ENCODE results near the gene VSIR.
A peak's percentile ranks its signal among the peaks of the same experiment; 100 is the strongest.

Gene VSIR

DNA sequence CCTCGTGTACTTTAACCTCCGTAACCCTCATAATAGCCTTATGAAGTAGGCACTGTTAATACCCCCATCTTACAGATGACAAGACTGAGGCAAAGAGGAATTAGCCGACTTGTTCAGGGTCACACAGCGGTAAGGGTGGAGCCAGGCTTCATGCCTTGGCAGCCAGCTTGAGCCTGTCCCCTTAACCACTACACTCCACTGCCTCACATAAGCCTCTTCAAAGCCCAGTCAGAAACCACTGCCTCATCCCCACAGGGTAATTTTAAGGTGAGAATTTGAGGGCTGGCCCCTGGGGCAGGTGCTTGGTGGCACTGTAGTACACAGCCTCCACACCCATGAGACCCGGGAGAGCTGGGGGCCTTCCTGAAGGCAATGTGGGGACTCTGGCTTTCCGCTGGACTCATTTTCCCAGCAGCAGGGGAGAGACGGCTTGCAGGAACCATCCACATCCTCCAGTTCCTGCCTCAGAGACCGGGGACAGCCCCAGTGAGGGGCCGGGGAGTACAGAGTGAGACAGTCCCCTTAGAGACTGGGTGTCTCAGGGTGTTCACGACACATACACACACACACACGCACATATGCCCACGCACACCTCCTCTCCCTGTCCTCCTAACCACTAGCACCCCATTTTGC lies 46.1 kb downstream of the VSIR start:
- DNase-seq = no peak

GRCh38 chr10:71726580-71727104 lies 46.7 kb downstream of the VSIR start:
- no peak for DNase-seq

GRCh38 chr10:71725998-71726579 lies 47.2 kb downstream of the VSIR start:
- no peak for DNase-seq

GRCh38 chr10:71725249-71725648 lies 48.1 kb downstream of the VSIR start:
- DNase-seq = no peak

- no peak for DNase-seq
Observed at GRCh38 chr10:71724539-71724938, 48.8 kb downstream of the VSIR start.

DNA sequence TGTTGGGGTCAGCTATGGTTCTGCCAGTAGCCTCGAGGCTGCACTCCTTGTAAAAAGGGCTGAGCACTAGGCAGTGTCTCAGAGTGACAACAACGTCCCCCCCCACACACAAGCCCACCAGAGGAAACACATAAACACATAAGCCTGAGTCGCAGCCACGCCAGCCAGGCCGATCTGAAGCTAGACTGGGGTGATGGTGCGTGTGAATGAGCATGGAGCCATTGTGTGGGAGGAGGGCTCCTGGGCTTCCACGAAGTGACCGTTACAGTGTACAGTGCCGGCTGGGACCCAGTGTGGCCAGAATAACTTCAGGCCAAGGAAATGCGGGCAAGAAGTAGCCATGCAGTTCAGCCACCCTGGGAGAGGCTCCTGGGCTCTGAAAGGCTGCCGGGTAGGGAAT lies 50.0 kb downstream of the VSIR start:
- DNase-seq = no peak

- DNase-seq = no peak
Observed at GRCh38 chr10:71722849-71723248, 50.5 kb downstream of the VSIR start.

GRCh38 chr10:71721313-71721712 lies 52.0 kb downstream of the VSIR start:
- no peak for DNase-seq

- DNase-seq = no peak
Observed at GRCh38 chr10:71720288-71720687, 53.0 kb downstream of the VSIR start.

DNA sequence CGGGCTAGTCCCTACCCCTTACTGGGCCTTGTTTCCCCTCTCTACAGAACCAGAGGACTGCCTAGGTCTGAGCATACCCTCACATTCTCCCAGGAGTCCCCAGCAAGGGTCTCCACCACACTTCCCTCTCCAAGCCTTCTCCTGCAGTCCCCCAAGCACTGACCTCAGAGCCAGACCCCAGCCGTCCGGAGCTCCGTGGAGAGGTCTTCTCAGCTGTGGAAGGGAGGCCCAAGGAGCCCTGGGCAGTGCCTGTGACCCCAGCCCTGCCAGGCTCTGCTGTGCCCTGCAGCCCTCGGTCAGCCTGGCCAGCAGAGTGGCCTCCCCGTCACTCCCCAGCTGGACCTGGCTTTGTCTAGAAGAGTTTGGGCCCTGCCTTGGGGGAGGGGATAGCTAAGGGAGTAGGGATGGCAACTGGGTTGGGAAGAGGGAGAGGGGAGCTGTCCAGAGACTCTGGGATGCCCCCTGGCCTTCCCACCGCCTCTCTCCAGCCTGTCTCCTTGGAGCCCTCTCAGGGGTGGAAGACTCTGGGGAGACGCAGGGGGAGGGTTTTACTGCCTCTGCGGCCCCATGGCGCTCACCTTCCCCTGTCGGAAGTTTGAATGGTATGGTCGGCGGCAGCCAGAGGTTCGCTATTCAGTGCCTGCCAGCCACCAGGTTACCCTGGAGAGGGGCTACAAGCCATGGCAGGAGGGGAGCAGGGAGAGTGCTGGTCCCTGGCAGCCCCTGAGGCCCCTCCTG lies 53.7 kb downstream of the VSIR start, which contains the start of gene C10orf105:
TSS of gene C10orf105 (minus strand) at position 315 of the 738 bp plus-strand sequence. CDS start 3,441 bp downstream, outside the sequence.
- no peak for DNase-seq

DNA sequence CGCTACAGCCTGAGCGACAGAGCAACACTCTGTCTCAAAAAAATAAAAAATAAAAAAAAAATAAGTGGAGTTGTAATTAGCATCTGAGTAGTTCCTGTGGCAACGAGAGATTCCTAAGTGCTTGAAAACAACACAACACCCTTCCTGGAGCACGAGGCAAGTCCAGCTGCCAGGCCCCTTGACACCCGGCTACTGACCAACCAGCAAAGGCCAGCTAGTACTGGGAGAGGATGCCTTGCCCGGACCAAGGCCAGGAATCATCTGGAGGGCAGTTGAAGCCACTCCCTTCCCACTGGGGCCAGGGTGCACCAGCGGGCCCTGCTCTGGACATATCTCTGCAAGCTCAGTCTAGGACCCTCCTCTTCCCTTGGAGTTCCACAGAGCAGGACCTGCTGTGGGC lies 54.3 kb downstream of the VSIR start:
- no peak for DNase-seq

DNA sequence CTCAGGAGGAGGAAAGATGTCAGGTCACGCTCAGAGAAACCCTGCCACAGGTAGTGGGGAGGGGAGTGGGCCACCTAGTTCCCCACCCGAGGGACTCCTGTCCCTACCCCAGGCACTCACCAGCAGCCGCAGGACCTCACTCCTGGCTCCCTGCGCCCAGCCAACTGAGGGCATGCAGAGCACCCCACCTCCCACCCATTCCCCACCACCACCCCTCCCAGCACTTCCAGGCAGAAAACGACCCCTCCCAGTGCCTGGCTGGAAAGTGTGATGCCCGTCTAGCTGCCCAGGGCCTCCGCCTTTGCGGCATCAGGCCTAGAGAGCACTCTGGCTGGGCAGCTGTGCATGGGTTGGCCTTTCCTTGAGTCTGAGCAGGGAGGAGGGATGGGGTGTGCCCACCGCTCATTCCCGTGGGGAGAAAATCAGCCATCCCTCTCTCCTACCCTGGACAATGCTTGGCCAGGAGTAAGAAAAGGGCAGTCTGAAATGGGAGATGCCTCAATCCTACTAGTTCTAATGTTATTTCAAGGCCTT lies 55.1 kb downstream of the VSIR start:
- no peak for DNase-seq

DNA sequence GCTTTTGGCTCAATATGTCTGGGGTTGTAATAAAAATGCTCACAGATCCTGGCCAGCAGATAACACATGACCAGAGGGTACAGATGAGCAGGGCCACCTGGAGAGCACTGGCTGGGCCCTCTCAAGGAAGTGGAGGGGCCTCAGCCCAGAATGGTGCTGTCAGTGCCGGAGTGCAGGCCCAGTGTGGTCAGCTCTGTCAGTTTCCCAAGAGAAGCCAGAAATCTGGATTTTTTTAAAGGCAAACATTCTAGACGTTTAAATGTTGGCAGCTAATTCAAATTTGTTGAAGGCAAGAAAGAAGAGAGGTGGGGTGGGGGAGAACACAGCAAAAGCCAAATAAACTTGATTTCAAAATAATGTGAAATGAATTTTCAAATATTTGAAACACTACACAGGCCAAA lies 55.8 kb downstream of the VSIR start:
- DNase-seq = no peak

GRCh38 chr10:71717056-71717455 lies 56.3 kb downstream of the VSIR start:
- DNase-seq = no peak

- DNase-seq = no peak
Observed at GRCh38 chr10:71716426-71716825, 56.9 kb downstream of the VSIR start.

DNA sequence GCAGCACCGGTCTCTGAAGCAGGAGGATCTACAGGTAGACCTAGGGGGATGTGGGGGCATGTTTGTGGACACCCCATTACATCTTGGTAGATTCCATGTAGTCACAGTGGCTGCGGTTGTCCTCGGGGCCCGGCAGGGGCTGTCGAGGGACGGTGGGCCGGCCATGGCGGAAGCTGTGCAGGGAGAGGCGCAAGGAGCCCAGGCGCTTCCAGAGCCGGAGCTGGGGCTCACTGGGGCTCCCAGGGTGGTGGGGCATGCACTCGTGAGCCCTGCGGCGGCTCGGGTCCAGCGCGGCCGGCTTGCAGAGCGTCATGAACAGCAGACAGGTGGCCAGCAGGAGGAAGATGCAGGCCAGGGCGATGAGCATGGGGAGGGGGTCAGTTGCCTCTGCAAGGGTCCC lies 57.5 kb downstream of the VSIR start:
- DNase-seq = no peak

- DNase-seq = peak; percentile 31
Observed at GRCh38 chr10:71715026-71715425, 58.3 kb downstream of the VSIR start.

DNA sequence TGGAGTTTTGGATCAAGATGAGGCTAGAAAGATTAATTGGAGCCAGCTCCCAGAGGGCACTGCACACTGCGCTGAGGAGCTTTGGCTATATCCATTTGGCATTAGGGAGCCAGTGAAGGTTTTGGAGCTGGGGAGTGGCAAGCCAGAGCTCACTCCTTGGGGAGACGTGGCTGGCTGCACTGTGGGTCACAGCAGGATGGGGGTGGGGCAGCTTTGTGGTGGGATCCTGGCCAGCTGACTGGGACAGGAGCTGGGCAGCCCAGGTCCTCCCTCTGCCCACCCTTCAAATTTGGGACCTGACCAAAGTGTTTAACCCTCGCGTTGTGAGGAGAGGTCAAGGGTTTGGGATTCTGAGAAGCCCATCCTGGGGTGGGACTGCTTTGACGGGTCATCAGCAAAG lies 58.7 kb downstream of the VSIR start:
- no peak for DNase-seq

DNA sequence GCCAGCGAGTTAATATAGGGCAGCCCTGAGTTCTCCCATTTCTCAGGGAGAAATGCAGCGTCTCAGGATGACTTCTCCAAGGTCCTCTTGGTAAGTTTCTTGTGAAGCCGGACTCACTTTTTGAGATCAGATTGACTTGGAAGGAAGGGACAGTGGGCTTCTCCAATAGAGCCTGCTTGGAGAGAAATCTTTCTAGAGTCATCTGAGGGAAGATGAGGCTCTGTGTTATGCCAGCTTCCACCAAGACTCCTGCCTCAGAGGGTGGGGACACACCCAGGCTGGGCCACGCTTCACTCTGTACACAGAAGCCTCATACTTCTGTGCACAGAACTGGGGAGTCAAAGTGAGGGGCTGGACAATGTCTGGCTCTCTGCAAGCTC lies 59.3 kb downstream of the VSIR start:
- DNase-seq = no peak

DNA sequence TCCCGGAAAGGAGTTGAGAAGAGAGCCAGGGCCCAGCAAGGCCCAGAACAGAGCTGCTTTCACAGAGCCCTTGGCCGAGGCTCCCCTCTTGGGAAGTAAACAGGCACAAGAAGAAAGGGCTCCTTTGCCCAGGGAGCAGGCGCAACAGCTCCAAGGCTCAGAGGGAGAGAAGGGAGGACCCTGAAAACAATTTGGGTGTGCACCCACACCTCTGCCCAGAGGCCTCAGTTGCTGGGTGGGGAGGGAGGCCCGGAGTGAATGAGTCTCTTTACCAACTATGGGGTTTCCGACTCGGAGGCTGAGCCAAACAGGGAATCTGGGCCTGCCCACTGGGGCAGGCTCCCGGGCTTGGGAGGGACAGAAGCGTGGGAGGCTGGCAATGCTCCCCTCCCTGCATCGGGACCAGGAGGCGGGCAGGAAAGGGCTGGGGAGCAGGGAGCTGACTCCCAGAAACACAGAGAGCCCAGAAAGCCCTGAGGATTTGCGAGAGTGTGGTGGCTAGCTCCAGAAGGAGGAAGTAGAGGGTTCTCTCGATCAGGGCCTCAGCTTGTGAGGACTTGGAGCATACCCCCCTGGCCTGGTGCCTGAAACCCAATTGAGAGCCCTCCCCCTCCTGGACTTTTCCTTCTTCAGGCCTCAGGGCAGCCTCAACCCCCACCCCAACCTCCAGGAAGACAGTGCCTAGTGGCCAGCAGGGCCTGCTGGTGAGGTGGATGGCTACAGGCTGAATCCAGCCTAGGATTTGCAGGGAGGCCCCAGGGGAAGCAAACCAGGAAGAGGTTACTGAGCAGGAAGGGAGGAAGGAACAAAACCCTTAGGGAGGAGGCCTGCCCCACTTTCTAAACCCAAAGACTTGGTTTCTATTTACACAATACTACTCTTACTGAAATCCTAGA lies 59.9 kb downstream of the VSIR start:
- DNase-seq = no peak

DNA sequence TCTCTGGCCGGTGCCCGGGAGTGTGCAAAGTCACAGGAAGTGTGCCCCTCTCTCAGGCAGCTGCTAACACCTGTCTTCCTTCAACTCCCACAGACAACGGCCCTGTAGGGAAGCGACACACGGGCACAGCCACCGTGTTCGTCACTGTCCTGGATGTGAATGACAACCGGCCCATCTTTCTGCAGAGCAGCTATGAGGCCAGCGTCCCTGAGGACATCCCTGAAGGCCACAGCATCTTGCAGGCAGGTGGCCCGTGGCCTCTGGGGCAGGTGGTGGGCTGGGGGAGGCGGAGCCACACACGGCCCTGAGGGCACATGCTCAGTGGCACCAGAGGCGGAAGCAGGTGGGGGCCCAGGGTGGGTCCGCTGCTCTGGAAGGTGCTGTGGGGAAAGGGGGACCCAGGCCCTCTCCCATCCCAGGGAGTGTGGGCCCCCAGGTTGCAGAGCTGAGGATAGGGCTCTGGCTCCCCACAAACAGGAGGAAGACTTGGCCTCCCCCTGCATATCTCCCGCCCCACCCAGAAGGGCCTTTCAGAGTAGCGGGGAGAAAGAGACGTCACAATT lies 60.7 kb downstream of the VSIR start:
- no peak for DNase-seq

DNA sequence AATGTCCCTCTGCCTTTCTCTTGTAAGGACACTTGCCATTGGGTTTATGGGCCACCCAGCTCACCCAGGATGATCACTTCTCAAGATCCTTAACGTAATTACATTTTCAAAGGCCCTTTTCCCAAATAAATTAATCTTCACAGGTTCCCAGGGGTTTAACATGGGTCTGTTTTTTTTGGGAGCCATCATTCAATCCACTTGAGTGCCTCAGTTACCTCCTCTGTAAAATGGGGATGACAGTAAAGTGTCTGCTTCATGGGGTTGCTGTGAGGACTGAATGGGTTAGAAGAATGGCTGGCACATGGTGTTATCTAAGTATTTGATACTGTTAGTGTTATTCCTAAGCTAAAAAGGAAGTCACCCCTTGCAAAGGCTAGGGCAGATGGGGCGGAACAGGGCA lies 61.1 kb downstream of the VSIR start:
- DNase-seq = no peak

Measured in NCI-H1694 treated with DMSO at 0.1 percent for 48 hours (cell line).